Fibroblast of lung (primary cell): ENCODE measurements around the gene WSB1. TPM values are rescaled to one million over a fixed set of nuclear protein-coding genes. Genes with fewer than 3 reads are reported as not detected.

Source experiments
- DNase-seq, 2 donors: peaks; one replicate each; pipeline versions ENCODE4 v3.0.0 to v3.0.0-alpha.2; 2010; ENCODE audit warnings: low read depth in 2 of 2
- H2AFZ ChIP-seq: 2 replicates; pipeline ENCODE4 v1.5.1; 2012; ENCODE audit warnings: low read length, control low read depth, inconsistent platforms
- H3K27ac ChIP-seq: 2 replicates; pipeline ENCODE4 v1.5.1; 2011; ENCODE audit warnings: low read length, control low read depth; ENCODE audit not compliant: insufficient read depth
- H3K27me3 ChIP-seq: 2 replicates; pipeline ENCODE4 v1.5.1; 2011; ENCODE audit warnings: mild to moderate bottlenecking, low read length; ENCODE audit not compliant: control insufficient read depth, insufficient read depth
- H3K36me3 ChIP-seq: 2 replicates; pipeline ENCODE4 v1.5.1; 2011; ENCODE audit warnings: low read length; ENCODE audit not compliant: control insufficient read depth, insufficient read depth
- H3K4me1 ChIP-seq: 2 replicates; pipeline ENCODE4 v1.5.1; 2011; ENCODE audit warnings: low read length; ENCODE audit not compliant: control insufficient read depth, insufficient read depth; ENCODE audit errors: extremely low read depth
- H3K4me2 ChIP-seq: 2 replicates; pipeline ENCODE4 v1.5.1; 2011; ENCODE audit warnings: low read length, control low read depth; ENCODE audit not compliant: insufficient read depth; ENCODE audit errors: extremely low read depth
- H3K4me3 ChIP-seq, 4 experiments: fragments of 200-600 bp in 1 of 4; sonication (generic) in 1 of 4; replicated peaks in 1 of 4; 2 replicates each; pipeline ENCODE4 v1.5.1; 2011 to 2016; ENCODE audit warnings: low read length in 4 of 4, low read depth in 3 of 4, mild to moderate bottlenecking in 3 of 4, control low read depth in 2 of 4, inconsistent platforms in 1 of 4, mixed read lengths in 1 of 4; ENCODE audit not compliant: insufficient read depth in 1 of 4; ENCODE audit errors: control extremely low read depth in 1 of 4
- H3K79me2 ChIP-seq: 2 replicates; pipeline ENCODE4 v1.5.1; 2012; ENCODE audit warnings: mild to moderate bottlenecking, low read length, inconsistent platforms; ENCODE audit not compliant: control insufficient read depth, insufficient read depth
- H3K9ac ChIP-seq: 2 replicates; pipeline ENCODE4 v1.5.1; 2011; ENCODE audit warnings: mild to moderate bottlenecking, low read length, control low read depth; ENCODE audit not compliant: insufficient read depth
- H3K9me3 ChIP-seq: 2 replicates; pipeline ENCODE4 v1.5.1; 2012; ENCODE audit warnings: low read depth, low read length; ENCODE audit not compliant: control insufficient read depth, insufficient read depth
- H4K20me1 ChIP-seq: 2 replicates; pipeline ENCODE4 v1.5.1; 2011; ENCODE audit warnings: low read length; ENCODE audit not compliant: control insufficient read depth, insufficient read depth; ENCODE audit errors: extremely low read depth
- CTCF ChIP-seq, 2 donors: IDR thresholded peaks in 1 of 2; conservative IDR thresholded peaks in 1 of 2; 1 replicate in 1 of 2; 2 replicates in 1 of 2; pipeline ENCODE4 v1.5.1; 2011 to 2012; ENCODE audit warnings: low read length in 2 of 2, control low read depth in 1 of 2, inconsistent platforms in 1 of 2, low read depth in 1 of 2, mild to moderate bottlenecking in 1 of 2
- EZH2 ChIP-seq: IDR thresholded peaks from 2 replicates; pipeline ENCODE4 v1.5.1; 2012; ENCODE audit warnings: low read length, control low read depth, mild to moderate bottlenecking; ENCODE audit errors: missing control alignments
- polyA plus RNA-seq, 2 donors: library from polyadenylated mRNA; depleted of rRNA in 1 of 2; stranded (reverse) in 1 of 2; unstranded in 1 of 2; fragments of >200 nt; gene quantifications; 2 replicates each; pipeline ENCODE4 v1.2.1, GENCODE V29; 2011 to 2012; ENCODE audit warnings: missing spikeins in 1 of 2
- total RNA-seq: library from RNA; depleted of rRNA; stranded (reverse); fragments of >200 nt; gene quantifications from 2 replicates; pipeline ENCODE4 v1.2.1, GENCODE V29; 2014

WSB1 gene
- total and polyA plus RNA-seq, 2 donors (not counting 1 experiment from before 2014, with no cell fraction given): 96.3 to 139 TPM

DNA sequence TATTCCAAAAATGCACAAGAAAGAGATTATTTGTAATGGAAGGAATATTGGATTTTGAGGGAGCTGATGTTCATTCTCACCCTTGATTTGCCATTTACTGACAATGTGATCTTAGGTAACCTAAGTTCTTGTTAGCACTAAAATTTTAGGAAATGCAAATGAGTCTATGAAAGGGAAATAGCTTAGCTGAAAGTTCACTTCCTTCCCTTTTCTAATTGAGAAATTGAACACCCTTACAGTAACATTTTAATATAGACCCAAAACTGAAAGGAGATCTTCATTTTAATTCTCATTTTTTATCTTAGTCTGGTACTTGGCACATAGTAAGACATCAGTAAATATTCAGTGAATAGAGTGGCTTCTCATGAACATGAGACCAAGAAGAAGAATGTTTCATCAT is 10.9 kb upstream of the WSB1 start:
- no peak overlapping the region for H2AFZ ChIP-seq
- no peak overlapping the region for H3K4me2 ChIP-seq
- no peaks in the 10 kb centered on the region for H3K9me3 ChIP-seq
- H3K79me2 ChIP-seq: no peaks in the 10 kb centered on the region
- no peak overlapping the region for H3K4me3 ChIP-seq
- H4K20me1 ChIP-seq: no peaks in the 10 kb centered on the region
- H3K4me1 ChIP-seq: no peaks in the 10 kb centered on the region
- H3K36me3 ChIP-seq: no peaks in the 10 kb centered on the region
- H3K27ac ChIP-seq: no peak overlapping the region
- no peak overlapping the region for H3K9ac ChIP-seq
- peaks cover 8% of the 10 kb centered on the region for H3K27me3 ChIP-seq
- TF ChIP-seq CTCF (conservative IDR thresholded peaks at IDR 0.05 in 1 of 2, IDR thresholded peaks at IDR 0.05 in 1 of 2; ENCODE audit: low read depth in 1 of 2, low read length in 2 of 2) (no peak), EZH2 (no peak)
- DNase-seq: no peak

DNA sequence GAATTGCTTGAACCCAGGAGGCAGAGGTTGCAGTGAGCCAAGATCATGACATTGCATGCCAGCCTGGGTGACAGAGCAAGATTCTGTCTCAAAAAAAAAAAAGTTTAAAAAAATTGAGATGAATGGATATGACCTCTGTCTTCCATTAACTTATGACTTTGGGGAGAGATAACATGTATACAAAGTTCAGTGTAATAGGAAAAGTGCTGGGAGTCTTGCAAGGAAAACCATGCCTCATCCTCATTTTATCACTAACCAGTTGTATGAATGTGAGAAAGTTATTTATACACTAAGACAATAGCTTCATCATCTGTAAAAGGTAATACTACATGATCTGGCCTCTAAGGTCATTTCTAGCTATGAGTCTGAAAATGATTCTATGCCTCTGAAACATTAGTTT is 10.2 kb upstream of the WSB1 start:
- TF ChIP-seq EZH2: no peak
- TF ChIP-seq CTCF (conservative IDR thresholded peaks at IDR 0.05 in 1 of 2, IDR thresholded peaks at IDR 0.05 in 1 of 2; ENCODE audit: low read depth in 1 of 2, low read length in 2 of 2): no peak
- H3K4me2 ChIP-seq: no peak overlapping the region
- H3K4me1 ChIP-seq: no peaks in the 10 kb centered on the region

GRCh38 chr17:27284811-27285415 is 9.0 kb upstream of the WSB1 start:
- Histone ChIP-seq H3K36me3 (no peaks in the 10 kb centered on the region), H3K27me3 (peaks cover 8% of the 10 kb centered on the region), H4K20me1 (no peaks in the 10 kb centered on the region), H3K9me3 (no peaks in the 10 kb centered on the region), H2AFZ (no peak overlapping the region), H3K4me1 (no peaks in the 10 kb centered on the region), H3K79me2 (no peaks in the 10 kb centered on the region), H3K4me3 (no peak overlapping the region), H3K27ac (no peak overlapping the region), H3K4me2 (no peak overlapping the region), H3K9ac (no peak overlapping the region)
- DNase-seq: no peak
- TF ChIP-seq EZH2 (no peak), CTCF (conservative IDR thresholded peaks at IDR 0.05 in 1 of 2, IDR thresholded peaks at IDR 0.05 in 1 of 2; ENCODE audit: low read depth in 1 of 2, low read length in 2 of 2) (no peak)

More for the DNA sequence above, 10.2 kb upstream of the WSB1 start:
- Histone ChIP-seq H4K20me1 (no peaks in the 10 kb centered on the region), H3K4me3 (no peak overlapping the region), H2AFZ (no peak overlapping the region), H3K9me3 (no peaks in the 10 kb centered on the region), H3K27me3 (peaks cover 8% of the 10 kb centered on the region), H3K27ac (no peak overlapping the region), H3K36me3 (no peaks in the 10 kb centered on the region), H3K79me2 (no peaks in the 10 kb centered on the region), H3K9ac (no peak overlapping the region)
- DNase-seq: no peak
